Kidney epithelial cell (primary cell): ENCODE measurements around the gene PPARGC1A. TPM values are rescaled to one million over a fixed set of nuclear protein-coding genes. Genes with fewer than 3 reads are reported as not detected.

Experiments used
- DNase-seq: peaks from one replicate; pipeline ENCODE4 v3.0.0-alpha.2; 2010; ENCODE audit warnings: low read depth
- H3K27me3 ChIP-seq: 2 replicates; pipeline ENCODE4 v1.6.0; 2011; ENCODE audit warnings: low read length; ENCODE audit not compliant: control insufficient read depth, insufficient read depth
- H3K36me3 ChIP-seq: 2 replicates; pipeline ENCODE4 v1.5.1; 2011; ENCODE audit warnings: low read length; ENCODE audit not compliant: control insufficient read depth, insufficient read depth
- H3K4me3 ChIP-seq: 2 replicates; pipeline ENCODE4 v1.5.1; 2011; ENCODE audit warnings: low read depth, mild to moderate bottlenecking, control low read depth, low read length
- total RNA-seq: library from RNA; depleted of rRNA; stranded (reverse); fragments of >200 nt; gene quantifications from 2 replicates; pipeline ENCODE4 v1.2.3, GENCODE V29; 2015
- TF ChIP-seq, protein P1 (sequence below): IDR thresholded peaks from 2 replicates; pipeline ENCODE4 v1.5.1; 2011; ENCODE audit warnings: mild to moderate bottlenecking, moderate library complexity, low read length, control low read depth, inconsistent platforms; ENCODE audit not compliant: insufficient read depth, poor library complexity, severe bottlenecking

PPARGC1A gene
- total RNA-seq, 1 donor from 2014 or later: 3.3 TPM

DNA sequence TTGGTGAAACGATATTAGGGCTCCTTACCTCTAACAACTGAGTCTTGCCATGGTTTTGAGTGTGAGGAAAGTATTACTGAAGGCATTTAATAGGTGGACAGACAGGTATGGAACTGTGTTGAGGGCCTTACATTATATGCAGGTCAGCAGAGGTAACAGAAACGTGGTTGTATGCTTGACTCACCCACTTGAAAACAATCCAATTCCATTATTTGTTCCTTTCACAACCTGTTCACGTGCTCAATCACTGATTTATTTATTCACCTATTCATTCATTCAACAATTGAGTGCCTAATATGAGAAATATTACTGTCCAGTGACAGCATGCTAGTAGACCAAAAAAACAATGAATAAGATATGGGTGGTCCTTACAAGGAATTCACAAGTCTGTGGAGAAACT, 33.3 kb upstream of the PPARGC1A start:
- no peaks in the 10 kb centered on the region for H3K27me3 ChIP-seq
- TF ChIP-seq, protein P1, sequence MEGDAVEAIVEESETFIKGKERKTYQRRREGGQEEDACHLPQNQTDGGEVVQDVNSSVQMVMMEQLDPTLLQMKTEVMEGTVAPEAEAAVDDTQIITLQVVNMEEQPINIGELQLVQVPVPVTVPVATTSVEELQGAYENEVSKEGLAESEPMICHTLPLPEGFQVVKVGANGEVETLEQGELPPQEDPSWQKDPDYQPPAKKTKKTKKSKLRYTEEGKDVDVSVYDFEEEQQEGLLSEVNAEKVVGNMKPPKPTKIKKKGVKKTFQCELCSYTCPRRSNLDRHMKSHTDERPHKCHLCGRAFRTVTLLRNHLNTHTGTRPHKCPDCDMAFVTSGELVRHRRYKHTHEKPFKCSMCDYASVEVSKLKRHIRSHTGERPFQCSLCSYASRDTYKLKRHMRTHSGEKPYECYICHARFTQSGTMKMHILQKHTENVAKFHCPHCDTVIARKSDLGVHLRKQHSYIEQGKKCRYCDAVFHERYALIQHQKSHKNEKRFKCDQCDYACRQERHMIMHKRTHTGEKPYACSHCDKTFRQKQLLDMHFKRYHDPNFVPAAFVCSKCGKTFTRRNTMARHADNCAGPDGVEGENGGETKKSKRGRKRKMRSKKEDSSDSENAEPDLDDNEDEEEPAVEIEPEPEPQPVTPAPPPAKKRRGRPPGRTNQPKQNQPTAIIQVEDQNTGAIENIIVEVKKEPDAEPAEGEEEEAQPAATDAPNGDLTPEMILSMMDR: no peak
- no peak overlapping the region for H3K4me3 ChIP-seq
- DNase-seq: no peak
- no peaks in the 10 kb centered on the region for H3K36me3 ChIP-seq

DNA sequence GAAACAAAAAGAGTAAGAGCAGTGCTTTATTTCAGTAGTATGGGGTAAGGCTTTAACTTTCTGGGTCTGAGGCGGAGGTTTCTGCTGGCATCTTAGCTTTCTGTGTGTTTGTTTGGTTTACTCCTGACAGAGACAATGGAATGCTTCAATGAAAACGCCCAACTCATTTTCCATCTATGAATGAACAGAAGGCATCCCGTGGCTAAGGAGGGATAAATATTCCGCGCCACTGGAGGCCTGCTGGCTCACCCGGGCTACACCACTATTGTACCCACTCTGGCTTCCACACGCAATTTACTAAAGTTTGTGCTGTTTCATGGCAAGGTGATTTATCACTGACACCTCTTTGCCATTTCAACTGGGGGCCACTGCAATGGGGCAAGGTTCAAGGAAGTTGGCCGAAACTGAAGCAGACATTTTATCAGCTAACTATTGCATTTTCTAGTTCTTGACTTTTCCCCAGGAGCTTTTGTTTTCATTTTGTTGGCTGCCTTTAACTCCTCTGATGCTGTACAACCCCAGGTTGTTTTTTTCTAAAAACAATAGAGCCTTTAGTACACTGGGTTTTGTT, 32.8 kb upstream of the PPARGC1A start:
- Histone ChIP-seq H3K27me3 (no peaks in the 10 kb centered on the region), H3K36me3 (no peaks in the 10 kb centered on the region), H3K4me3 (no peak overlapping the region)
- no peak for DNase-seq
- TF ChIP-seq, protein P1: no peak

DNA sequence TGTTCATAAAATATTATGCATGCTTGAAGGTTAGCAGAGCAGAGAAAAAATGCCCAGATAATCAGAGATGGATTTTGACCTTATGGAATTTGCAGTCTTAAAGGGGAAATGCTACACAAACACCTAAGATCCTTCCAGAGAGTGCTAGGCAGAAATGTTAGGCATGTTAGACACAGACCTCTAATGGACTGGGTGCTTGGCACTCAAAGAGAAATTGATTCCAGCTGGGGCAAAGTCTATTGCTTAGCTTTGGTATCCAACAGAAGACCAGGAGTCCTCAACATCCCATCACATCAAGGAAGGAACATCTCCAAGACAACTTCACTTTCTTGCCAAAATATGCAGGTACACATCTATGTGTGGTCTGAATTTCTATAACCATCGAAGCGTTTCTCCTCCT, 32.2 kb upstream of the PPARGC1A start:
- Histone ChIP-seq H3K27me3 (no peaks in the 10 kb centered on the region), H3K4me3 (no peak overlapping the region), H3K36me3 (no peaks in the 10 kb centered on the region)
- TF ChIP-seq, protein P1: no peak
- DNase-seq: no peak

DNA sequence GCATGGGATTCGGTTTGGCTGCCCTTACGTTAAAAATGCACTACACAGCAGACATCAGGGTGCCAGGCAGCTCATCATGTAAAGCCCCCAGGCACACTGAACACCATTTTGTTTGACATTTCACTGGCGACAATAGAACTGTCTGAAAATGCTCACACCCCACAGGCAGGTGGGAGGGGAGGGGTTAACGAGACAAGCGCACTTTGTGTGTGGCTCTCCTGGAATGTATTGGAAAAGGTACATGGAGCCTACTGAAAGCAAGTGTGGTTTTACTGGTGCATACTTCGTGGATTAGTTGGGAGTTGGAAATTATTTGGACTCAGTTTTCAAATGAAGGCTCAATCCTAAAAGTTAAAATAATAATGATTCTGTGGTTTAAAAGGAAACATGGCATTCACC, 31.6 kb upstream of the PPARGC1A start:
- Histone ChIP-seq H3K27me3 (no peaks in the 10 kb centered on the region), H3K4me3 (no peak overlapping the region), H3K36me3 (no peaks in the 10 kb centered on the region)
- no peak for DNase-seq
- TF ChIP-seq, protein P1: no peak

DNA sequence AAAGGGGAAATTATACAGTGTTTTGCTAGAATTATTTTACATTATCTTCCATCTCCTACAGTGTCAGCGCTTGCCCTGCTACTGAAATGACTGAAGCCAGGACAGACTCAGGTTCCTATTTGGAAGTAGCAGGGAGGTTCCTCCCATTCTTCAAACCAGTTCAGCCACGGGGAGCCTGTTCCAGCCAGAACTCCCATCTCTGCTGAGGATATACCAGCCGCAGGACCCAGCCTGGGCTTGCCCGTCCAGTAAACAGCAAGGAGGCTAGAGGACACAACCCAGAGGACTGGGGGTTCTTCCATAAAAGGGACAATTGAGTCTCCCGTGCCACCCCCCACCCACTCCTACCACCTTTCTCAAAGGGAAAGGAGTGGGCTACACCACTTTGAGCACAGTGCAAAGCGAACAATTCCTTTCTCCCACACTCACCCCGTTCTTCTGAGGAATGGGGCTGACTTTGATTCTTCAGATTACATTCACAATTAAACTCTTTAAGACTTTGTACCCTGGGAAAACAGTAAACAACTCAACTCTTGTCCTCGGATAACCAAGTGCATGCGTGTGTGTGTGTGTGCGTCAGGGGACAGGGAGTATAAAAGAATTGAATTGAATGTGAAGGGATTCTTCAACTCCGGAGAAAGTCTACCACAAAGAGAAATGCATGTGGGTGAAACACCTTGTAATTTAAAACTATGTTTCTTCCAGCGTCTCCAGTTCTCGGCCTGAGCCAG, 31.0 kb upstream of the PPARGC1A start:
- DNase-seq: no peak
- TF ChIP-seq, protein P1: no peak
- Histone ChIP-seq H3K27me3 (no peaks in the 10 kb centered on the region), H3K4me3 (no peak overlapping the region), H3K36me3 (no peaks in the 10 kb centered on the region)

DNA sequence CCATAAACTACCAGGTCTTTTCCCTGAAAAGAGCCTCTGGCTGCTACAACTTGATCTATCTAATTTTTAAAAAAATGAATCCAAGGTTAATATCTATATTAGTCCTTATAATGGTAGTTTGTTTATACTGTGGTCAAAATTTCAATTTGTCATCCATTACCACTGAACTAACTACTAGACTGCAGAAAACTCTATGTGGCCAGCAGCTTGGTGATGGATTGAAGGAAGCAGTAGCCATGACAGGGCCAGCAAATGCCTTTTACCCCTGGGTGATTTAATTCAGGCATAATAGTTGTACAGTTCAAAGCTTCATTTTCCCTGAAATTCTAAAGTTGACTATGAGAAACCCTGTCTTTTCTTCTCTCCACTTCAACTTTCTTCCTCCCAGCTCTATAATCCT, 30.4 kb upstream of the PPARGC1A start:
- H3K27me3 ChIP-seq: no peaks in the 10 kb centered on the region
- H3K36me3 ChIP-seq: no peaks in the 10 kb centered on the region
- TF ChIP-seq, protein P1: no peak
- H3K4me3 ChIP-seq: no peak overlapping the region
- DNase-seq: no peak
